Osteoblast (primary cell): ENCODE results near the gene ABCC11. TPM values are rescaled to one million over a fixed set of nuclear protein-coding genes. Genes with fewer than 3 reads are reported as not detected.

ENCODE experiments used
- DNase-seq: peaks from one replicate; pipeline ENCODE4 v3.0.0; 2011; ENCODE audit warnings: low spot score, mixed read lengths; ENCODE audit not compliant: insufficient read length; ENCODE audit errors: missing footprints
- H2AFZ ChIP-seq: 2 replicates; pipeline ENCODE4 v1.6.0; 2011; ENCODE audit warnings: mild to moderate bottlenecking, low read length
- H3K27ac ChIP-seq: 2 replicates; pipeline ENCODE4 v1.5.1; 2011; ENCODE audit warnings: mild to moderate bottlenecking, low read depth, low read length, moderate library complexity
- H3K27me3 ChIP-seq: 2 replicates; pipeline ENCODE4 v1.6.0; 2012; ENCODE audit warnings: mild to moderate bottlenecking, control low read depth, inconsistent platforms, low read length, moderate library complexity; ENCODE audit not compliant: insufficient read depth
- H3K36me3 ChIP-seq: 2 replicates; pipeline ENCODE4 v1.5.1; 2011; ENCODE audit warnings: mild to moderate bottlenecking, low read length, control low read depth, moderate library complexity; ENCODE audit not compliant: insufficient read depth
- H3K4me1 ChIP-seq: 2 replicates; pipeline ENCODE4 v1.5.1; 2011; ENCODE audit warnings: mild to moderate bottlenecking, low read length, control low read depth, moderate library complexity; ENCODE audit not compliant: insufficient read depth
- H3K4me2 ChIP-seq: 2 replicates; pipeline ENCODE4 v1.6.0; 2011; ENCODE audit warnings: mild to moderate bottlenecking, low read length; ENCODE audit not compliant: insufficient read depth
- H3K4me3 ChIP-seq: fragments of 200-600 bp; sonication (generic); 3 replicates; pipeline ENCODE4 v1.5.1; 2012; ENCODE audit warnings: mild to moderate bottlenecking, low read length, inconsistent platforms; ENCODE audit not compliant: insufficient read depth
- H3K79me2 ChIP-seq: 2 replicates; pipeline ENCODE4 v1.6.0; 2012; ENCODE audit warnings: mild to moderate bottlenecking, low read length, control low read depth, inconsistent platforms; ENCODE audit not compliant: insufficient read depth
- H3K9me3 ChIP-seq: 2 replicates; pipeline ENCODE4 v1.5.1; 2011; ENCODE audit warnings: low read depth, low read length, control low read depth
- H4K20me1 ChIP-seq: 2 replicates; pipeline ENCODE4 v1.6.0; 2012; ENCODE audit warnings: mild to moderate bottlenecking, low read length, control low read depth; ENCODE audit not compliant: insufficient read depth
- total RNA-seq: library from RNA; depleted of rRNA; stranded (reverse); fragments of >200 nt; gene quantifications from 2 replicates; pipeline ENCODE4 v1.2.3, GENCODE V29; 2012
- TF ChIP-seq, protein P1 (sequence below): IDR thresholded peaks from 2 replicates; pipeline ENCODE4 v1.5.1; 2011; ENCODE audit warnings: mild to moderate bottlenecking, low read depth, low read length, moderate library complexity; ENCODE audit errors: extremely low read depth

Gene ABCC11
- total RNA-seq, 1 donor: under 0.01 TPM

DNA sequence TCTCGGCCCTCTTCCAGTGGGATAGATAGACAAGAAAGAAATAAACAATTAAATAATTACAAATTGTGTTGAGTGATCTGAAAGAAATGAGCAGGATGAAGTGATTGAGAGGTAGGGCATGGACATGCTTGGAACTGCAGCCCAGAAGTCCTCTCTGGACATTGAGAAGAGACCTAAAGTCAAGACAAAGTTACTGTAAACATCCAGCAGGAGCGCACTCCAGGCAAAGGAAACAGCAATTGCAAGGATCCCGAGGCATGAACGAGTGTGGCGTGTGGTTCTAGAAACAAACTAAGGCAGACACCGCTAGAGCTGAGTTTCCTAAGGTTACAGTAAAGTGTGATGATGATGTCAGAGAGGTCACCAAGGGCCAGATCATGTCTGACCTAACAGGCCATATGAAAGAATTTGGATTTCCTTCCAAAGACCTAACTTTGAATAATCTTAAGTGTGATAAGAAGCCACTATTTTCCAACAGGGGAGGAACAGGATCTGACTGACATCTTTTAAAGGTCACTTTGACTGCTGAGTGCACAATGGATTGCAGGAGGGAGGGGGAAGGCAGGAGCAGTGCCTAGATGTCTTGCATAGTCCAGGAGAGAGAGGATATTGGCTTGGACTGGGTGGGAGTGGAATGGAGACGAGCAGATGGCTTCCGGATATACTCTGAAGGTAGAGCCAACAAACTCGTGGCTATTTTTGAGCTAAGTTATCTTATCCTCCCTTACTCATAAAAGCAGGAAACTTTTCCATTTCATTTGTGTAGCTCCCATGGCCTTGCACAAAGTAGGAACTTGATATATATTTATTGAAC, 110.6 kb downstream of the ABCC11 start:
- Histone ChIP-seq H3K36me3 (no peaks in the 10 kb centered on the region), H3K9me3 (no peaks in the 10 kb centered on the region), H3K4me2 (no peak overlapping the region), H3K4me1 (no peaks in the 10 kb centered on the region), H2AFZ (no peak overlapping the region), H3K27ac (no peak overlapping the region), H4K20me1 (no peaks in the 10 kb centered on the region), H3K79me2 (no peaks in the 10 kb centered on the region), H3K27me3 (no peaks in the 10 kb centered on the region), H3K4me3 (no peak overlapping the region)
- DNase-seq: no peak
- TF ChIP-seq, protein P1, sequence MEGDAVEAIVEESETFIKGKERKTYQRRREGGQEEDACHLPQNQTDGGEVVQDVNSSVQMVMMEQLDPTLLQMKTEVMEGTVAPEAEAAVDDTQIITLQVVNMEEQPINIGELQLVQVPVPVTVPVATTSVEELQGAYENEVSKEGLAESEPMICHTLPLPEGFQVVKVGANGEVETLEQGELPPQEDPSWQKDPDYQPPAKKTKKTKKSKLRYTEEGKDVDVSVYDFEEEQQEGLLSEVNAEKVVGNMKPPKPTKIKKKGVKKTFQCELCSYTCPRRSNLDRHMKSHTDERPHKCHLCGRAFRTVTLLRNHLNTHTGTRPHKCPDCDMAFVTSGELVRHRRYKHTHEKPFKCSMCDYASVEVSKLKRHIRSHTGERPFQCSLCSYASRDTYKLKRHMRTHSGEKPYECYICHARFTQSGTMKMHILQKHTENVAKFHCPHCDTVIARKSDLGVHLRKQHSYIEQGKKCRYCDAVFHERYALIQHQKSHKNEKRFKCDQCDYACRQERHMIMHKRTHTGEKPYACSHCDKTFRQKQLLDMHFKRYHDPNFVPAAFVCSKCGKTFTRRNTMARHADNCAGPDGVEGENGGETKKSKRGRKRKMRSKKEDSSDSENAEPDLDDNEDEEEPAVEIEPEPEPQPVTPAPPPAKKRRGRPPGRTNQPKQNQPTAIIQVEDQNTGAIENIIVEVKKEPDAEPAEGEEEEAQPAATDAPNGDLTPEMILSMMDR: no peak

DNA sequence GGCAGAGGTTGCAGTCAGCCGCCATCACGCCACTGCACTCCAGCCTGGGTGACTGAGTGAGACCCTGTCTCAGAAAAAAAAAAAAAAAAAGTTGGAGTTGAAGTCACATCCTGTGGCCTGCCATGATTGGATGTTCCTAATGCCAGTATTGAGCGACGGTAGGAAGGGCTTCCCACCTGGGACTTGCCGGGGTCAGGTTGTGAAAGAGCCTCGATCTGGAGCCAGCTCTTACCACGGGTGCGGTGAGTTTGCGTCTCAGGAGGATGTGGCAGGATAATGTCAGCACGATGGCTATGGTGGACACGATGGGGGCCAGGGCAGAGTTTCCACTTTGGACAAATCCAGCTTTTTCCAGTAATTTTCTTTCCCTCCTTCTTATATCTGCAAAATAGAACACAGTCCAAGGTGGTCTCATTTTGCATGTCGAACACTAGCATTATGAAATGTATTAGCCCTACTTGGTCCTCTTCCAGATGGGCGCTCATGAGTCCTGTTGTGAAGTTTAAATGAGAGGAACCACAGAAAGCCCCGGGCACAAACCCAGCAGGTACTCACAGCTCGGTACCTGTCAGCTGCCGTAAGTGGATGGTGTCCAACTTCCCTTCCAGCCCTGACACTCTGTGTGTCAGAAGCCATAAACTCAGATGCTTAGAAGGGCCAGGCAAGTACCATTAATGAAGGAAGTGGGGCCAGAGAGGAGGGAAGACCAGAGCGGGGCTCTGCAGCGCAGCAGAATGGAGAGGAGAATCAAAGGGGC, 113.7 kb downstream of the ABCC11 start:
- Histone ChIP-seq H3K9me3 (no peaks in the 10 kb centered on the region), H3K79me2 (no peaks in the 10 kb centered on the region)
- TF ChIP-seq, protein P1: no peak

DNA sequence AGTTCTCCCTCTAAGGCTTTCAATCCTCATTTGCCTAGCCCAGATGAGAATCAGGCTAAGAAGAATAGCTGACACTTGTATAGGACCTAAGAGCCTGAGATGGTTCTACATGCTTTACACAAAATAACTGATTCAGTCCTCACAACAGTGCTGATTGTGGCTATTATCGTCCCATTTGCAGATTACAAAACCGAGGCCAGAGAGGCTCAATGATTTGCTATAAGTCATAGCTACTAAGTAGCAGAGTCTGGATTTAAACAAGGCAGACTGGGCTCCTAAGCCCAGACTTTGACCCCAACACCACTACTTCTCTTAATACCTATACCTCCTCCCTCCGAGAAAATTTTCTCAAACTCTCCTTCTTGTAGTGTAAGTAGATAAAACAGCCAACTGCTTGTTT, 114.6 kb downstream of the ABCC11 start:
- Histone ChIP-seq H3K36me3 (no peaks in the 10 kb centered on the region), H3K4me3 (no peak overlapping the region), H3K4me2 (no peak overlapping the region), H3K9me3 (no peaks in the 10 kb centered on the region), H3K4me1 (peaks cover 20% of the 10 kb centered on the region), H3K27me3 (no peaks in the 10 kb centered on the region), H3K27ac (no peak overlapping the region), H2AFZ (no peak overlapping the region), H3K79me2 (no peaks in the 10 kb centered on the region), H4K20me1 (no peaks in the 10 kb centered on the region)
- DNase-seq: no peak
- TF ChIP-seq, protein P1: no peak

More for the DNA sequence above, 113.7 kb downstream of the ABCC11 start:
- Histone ChIP-seq H3K4me1 (peaks cover 10% of the 10 kb centered on the region), H3K36me3 (no peaks in the 10 kb centered on the region), H2AFZ (no peak overlapping the region), H3K4me3 (no peak overlapping the region), H3K27ac (no peak overlapping the region), H4K20me1 (no peaks in the 10 kb centered on the region), H3K4me2 (no peak overlapping the region), H3K27me3 (no peaks in the 10 kb centered on the region)
- DNase-seq: no peak
